Measurements from ENCODE around the gene SLITRK2.

SLITRK2 gene, protein sequence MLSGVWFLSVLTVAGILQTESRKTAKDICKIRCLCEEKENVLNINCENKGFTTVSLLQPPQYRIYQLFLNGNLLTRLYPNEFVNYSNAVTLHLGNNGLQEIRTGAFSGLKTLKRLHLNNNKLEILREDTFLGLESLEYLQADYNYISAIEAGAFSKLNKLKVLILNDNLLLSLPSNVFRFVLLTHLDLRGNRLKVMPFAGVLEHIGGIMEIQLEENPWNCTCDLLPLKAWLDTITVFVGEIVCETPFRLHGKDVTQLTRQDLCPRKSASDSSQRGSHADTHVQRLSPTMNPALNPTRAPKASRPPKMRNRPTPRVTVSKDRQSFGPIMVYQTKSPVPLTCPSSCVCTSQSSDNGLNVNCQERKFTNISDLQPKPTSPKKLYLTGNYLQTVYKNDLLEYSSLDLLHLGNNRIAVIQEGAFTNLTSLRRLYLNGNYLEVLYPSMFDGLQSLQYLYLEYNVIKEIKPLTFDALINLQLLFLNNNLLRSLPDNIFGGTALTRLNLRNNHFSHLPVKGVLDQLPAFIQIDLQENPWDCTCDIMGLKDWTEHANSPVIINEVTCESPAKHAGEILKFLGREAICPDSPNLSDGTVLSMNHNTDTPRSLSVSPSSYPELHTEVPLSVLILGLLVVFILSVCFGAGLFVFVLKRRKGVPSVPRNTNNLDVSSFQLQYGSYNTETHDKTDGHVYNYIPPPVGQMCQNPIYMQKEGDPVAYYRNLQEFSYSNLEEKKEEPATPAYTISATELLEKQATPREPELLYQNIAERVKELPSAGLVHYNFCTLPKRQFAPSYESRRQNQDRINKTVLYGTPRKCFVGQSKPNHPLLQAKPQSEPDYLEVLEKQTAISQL

GRCh38 chrX:145817331-145818185 is at the start of gene SLITRK2:
Gene SLITRK2, plus strand, starts transcription at chrX:145817829. Its CDS starts 4,597 bp downstream, at chrX:145822426.
- DNase-seq = no peak

DNA sequence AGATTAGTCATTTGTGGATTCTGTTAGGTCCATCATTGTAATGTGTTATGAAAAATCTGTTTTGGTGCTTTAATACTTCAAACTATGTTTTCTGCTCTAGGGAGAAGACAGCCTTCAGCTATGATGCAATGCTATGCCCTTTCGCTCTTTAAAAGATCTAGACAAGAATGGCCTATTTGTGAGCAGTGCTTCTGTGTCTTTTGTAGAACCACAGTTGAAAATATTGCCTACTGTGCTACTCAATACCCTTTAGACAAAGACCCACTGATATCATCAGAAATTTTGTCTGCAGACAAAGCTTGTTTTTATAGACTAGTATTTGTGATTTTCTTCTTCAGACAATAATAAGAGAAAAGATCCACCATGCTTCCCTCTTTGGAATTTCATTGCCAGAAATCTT is 44.6 kb upstream of the SLITRK2 start:
- no peak for DNase-seq

DNA sequence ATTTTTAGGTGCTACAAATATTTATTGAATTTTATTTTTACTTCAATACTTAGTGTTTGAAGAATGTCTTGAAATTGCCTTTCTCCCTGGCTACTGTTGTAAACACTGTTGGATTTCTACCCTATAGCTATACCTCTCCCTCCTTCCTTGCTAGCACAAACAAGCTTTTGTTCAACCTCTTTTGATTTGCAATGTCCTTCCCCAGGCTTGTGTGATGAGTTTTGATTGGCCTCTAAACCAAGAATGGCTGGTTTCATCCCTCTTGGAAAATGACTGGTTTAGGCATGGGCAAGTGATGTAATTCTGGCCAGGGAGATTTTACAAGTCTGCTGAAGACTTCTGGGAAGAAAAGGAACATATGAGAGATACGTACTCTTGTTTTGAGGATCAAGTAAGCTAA is 25.3 kb upstream of the SLITRK2 start:
- DNase-seq = no peak

GRCh38 chrX:145803508-145803907 is 14.1 kb upstream of the SLITRK2 start:
- no peak for DNase-seq

GRCh38 chrX:145813081-145813480 is 4.5 kb upstream of the SLITRK2 start:
- DNase-seq = no peak

DNA sequence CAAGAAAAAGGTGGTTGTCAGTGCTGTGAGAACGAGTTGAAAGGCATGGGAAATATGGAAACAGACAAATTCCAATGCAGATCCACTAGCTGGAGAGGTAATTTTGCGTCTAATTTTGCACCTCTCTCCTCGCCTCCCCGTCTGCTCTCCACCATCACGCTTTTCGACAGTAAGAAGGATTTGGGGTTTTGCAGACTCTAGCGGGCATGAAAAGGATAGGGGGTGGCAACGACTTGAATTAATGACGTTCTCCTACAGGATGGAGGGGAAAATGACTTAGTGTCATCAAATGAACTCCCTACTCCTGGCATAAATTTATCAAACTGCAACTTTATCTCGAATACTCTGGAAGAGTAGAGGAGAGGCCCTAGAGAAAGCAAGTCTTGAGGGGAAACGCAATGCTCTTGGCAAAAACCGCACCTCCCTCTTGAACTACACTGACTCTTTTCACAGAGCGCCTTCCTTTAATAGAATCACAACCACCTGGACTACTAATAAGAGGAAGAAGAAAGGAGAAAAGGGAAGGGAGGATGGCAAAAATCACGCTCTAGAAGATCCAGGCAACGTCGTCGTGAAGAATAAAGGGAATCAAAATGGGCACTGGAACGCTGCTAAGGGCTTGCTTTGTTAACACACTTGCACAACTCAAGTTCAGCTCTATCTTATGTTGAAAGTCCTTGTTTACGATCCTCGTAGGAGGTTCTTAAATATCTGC is 871 bp upstream of the SLITRK2 start:
- DNase-seq = no peak

- no peak for DNase-seq
These were observed 821 bp downstream of the SLITRK2 start for GRCh38 chrX:145818186-145819113.

DNA sequence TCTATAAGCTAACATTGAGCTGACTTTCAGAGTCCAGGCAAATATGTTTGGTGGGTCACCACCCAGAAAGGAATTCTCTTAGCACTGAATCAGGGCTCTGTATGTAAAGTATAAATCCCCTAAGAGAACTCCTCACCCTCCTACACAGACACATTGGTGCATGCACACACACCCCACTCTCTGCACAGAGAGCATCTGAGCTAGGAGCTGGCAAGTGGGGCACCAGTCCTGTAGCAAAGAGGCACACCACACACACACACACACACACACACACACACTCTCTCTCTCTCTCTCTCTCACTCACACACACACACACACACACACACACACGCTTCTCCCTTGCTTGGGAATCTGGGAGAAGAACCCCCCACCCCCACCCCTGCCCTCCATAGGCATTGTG is 3.2 kb downstream of the SLITRK2 start:
- no peak for DNase-seq

DNA sequence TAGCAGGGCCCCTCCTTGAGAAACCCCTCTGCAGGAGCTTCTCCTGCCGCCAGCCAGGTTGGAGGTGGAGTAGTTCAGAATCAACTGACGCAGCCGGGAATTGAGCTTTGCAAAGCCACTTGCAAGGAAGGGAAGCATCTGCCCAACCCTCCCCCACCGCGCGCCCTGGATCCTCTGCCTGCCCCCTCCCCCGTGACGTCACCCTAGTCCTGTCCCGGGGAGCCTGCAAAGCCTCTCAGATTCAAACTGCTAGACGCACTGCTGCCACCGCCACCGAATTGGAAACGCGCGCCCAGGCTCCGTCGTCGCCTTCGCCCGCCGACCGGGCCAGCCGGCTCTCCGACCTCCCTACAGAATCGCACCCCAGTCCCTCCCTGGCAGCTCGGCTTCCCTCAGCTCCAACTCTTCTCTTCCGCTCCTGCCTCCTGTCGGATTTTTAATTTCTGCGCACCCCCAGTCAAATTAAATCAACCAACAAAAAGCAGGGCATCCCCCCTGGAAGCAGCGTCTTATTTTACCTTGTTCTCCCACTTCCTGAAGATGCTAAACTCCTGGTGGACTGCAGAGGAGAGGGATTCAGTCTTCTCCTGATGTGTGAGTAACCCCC is 3.8 kb downstream of the SLITRK2 start:
- no peak for DNase-seq

DNA sequence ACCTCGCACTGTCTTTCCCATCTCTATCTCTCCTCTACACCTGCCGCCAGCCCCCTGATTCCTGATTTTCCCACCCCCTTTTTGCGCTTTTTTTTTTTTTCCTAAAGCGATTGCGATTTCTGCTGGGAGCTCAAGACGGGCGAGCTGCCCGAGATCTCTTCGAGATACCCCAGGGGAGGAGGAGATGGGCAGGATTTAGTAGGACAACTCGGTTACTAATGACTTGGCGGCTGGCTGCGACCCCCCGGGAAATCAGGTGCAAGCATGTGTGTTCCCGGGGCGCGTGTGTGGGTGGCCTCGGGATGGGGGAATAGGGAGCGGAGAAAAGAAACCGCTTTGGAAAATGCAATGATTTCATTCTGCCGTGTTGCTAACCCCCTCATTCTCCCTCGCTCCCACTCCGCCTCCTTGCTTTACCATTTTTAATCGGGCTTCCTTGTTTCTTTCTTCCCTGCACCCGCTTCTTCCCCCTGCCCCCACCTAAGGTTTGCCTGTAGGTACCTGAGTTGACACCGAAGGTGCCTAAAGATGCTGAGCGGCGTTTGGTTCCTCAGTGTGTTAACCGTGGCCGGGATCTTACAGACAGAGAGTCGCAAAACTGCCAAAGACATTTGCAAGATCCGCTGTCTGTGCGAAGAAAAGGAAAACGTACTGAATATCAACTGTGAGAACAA is 4.4 kb downstream of the SLITRK2 start:
- no peak for DNase-seq

GRCh38 chrX:145823132-145823531 is 5.5 kb downstream of the SLITRK2 start:
- DNase-seq = no peak

DNA sequence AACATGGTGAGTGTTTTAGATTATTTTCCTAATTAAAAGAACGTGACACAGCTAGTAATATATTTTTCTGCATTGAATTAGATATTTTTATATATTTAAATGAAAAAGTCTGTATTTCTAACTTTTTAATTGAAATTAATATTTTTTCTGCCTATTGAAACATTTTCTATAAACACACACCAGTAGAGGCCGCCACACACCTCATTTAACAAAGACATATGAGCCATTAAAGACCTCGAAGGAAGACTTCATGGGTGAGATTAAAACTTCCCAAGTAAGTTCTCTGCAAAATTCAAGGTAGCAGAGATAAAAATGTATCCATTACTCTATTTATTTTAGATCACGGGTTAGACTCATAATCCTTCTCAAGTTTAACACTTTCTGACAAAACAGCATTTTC is 8.3 kb downstream of the SLITRK2 start:
- DNase-seq = no peak

GRCh38 chrX:145826466-145826865 is 8.8 kb downstream of the SLITRK2 start:
- DNase-seq = no peak

GRCh38 chrX:145832796-145833195 is 15.2 kb downstream of the SLITRK2 start:
- no peak for DNase-seq

DNA sequence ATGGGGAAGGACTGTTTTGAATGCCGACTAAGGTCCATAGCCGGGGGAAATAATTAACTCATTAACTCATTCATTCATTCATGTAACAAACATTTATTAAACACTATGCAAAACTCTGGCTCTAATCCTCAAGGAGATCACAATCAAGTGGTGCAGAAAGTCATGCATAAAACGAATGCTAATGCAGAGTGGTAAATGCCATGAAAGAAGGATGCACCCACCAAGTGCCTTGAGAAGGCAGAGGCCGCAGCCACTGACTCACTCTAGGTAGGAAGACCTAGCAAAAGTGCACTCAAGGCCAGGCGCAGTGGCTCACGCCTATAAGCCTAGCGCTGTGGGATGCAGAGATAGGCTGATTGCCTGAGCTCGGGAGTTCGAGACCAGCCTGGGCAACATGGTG is 22.9 kb downstream of the SLITRK2 start:
- DNase-seq = no peak

DNA sequence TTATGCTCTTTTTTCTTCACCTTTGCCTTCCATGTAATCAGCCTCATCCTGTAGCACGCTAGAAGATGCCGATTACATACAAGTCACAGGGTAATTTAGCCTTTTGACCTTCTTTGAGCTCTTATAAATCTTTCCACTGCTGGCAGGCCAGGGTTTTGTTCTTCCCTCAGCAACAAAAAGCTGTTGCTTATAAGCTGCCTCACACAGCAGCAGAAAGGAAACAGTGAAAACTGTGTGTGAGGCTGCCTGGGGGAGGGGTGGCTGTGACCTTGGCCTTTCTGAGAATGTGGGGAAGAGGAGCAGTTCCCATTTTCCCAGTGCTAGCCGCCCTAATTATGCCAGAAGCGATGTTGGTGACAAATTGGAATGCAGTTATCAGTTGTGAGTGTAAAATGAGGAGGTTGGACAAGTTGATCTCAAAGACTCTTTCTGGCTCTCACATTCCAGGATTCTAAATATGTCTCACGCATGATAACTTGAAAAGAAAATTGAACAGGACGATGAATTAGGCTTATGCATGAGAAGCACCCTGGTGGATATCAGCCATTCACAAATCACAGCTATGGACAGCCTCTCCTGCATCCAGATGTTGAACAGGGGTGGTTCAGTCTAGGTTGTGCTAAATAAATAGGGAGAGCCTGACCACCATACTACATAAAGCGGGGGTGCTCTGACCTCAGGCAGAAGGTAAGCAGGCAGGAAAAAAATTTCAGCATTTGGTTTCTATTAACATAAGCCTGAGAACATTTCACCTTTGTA is 25.7 kb downstream of the SLITRK2 start:
- no peak for DNase-seq

- no peak for DNase-seq
These were observed 27.3 kb downstream of the SLITRK2 start for GRCh38 chrX:145844886-145845285.

GRCh38 chrX:145848448-145848847 is 30.8 kb downstream of the SLITRK2 start:
- DNase-seq = no peak

- DNase-seq = no peak
These were observed 31.2 kb downstream of the SLITRK2 start for GRCh38 chrX:145848857-145849256.
